Measurements from ENCODE around the gene KRTAP22-2.

The KRTAP22-2 gene

DNA sequence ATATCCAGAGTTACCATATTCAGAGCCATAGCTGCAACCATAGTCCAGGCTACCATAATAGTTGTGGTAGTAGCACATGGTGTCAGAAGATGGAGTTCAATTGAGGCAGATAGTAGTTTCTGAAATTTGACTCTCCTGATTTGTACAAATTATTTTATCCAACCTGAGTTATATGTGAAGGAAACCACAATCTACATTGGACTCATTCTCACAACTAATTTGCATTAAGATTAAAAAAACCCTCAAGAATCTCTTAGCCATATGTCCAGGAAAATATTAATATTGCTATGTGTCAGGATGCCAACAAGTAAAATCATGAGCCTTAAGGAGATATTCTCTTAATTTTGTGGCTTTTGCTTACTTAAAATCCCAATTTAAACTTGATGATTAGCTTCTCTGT is at the start of gene KRTAP22-2:
Gene KRTAP22-2, minus strand, starts transcription at position 101 of the 400 bp plus-strand sequence.
- DNase-seq (ENCODE audit: low read depth in 2 of 2), result no peak

DNA sequence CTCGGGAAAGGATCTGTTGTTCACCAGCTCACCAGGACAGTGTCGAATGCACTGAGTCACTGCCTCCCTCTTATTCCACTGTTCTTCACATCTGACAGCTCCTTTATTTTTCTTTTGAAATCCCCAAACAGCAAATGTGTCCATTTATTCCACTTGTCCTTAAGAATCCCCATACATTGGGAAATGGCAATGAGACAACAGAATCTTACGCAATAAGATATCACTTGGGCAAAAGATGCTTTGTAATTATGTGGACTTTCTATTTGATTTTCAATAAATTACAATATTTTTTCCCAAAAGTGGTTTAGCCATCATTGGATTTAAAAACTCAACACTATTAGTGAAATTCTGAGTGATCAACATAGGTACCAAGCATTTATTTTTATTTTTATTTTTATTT is 48.5 kb upstream of the KRTAP22-2 start:
- no peak for DNase-seq (ENCODE audit: low read depth in 2 of 2)

DNA sequence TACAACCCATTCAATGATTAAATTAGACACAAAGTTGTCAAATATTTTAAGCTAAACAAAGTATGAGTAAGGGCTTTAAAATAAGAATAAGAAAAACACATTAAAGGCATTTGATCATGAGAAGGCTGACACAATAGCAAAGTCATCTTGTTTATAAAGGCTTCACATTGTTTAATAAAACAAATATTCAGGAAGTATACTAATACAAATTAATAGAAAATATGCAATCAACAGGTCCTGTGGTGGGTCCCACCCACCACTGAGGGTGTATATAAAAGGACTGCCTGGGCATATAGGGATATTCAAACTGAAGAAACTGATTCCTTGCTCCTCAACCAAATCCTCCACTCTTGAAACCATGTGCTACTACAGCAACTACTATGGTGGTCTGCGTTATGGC is 44.7 kb upstream of the KRTAP22-2 start, which contains the start of gene KRTAP20-2:
Gene KRTAP20-2, plus strand, starts transcription at position 301 of the 400 bp plus-strand sequence. Its CDS starts 58 bp downstream, at position 359.
- DNase-seq (ENCODE audit: low read depth in 2 of 2), result no peak

DNA sequence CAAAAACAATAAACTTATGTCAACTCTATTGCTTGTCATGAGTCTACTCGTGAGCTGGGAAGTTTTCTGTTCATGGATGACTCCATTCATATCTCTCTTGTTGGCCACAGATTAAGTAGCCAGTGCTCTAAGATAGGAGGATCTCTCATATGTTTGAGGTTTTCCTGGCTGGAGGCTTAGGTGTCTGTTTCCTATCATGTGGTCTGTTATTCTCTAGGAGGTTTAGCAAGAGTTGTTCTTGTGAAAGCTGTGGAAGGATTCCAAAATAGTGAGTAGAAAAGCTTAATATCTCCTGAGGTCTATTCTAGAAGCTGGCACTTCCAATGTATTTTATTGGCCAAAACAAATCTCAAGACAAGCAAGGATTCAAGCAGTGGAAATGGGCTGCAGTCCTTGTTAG is 39.0 kb upstream of the KRTAP22-2 start:
- no peak for DNase-seq (ENCODE audit: low read depth in 2 of 2)

DNA sequence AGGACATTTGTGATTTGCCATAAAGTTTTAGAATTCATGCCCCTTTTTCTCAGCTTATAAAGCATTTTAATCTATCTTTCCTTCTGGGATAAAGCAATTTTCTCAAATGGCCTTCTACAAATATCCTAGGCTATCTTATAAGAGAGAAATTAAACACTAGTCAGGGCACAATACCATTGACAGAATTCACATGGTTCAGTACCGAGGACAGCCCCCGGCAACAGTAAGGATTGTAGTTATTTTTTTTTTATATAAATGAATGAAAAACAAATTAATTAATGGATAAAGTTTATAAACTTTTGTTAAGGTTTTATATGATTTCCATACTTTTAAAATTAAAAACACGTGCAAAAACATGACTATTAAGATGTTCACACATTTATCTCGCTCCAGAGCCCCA is 37.9 kb upstream of the KRTAP22-2 start:
- DNase-seq (ENCODE audit: low read depth in 2 of 2), result no peak

DNA sequence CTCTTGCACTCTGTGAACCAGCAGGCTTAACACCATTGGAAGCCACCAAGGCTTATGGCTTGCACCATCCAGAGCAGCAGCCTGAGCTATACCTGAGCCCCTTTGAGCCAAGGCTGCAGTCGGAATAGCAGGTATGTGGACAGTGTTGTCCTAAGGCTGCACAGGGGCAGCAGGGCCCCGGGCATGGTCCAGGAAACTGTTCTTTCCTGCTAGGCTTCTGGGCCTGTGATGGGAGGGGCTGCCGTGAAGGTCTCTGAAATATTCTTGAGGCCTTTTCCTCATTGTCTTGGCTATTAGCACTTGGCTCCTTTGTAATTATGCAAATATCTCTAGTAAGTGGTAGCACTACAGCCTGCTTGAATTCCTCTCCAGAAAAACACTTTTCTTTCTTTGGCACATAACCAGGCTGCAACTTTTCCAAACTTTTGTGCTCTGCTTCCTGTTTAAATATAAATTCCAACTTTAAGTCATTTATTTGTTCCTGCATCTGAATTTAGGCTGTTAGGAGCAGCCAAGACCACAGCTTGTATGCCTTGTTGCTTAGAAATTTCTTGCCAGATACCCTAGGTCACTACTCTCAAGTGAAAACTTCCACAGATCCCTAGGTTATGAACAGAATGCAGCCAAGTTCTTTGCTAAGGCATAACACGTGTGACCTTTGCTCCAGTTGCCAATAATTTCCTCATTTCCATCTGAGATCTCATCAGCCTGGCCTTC is 35.4 kb upstream of the KRTAP22-2 start:
- DNase-seq (ENCODE audit: low read depth in 2 of 2), result no peak

DNA sequence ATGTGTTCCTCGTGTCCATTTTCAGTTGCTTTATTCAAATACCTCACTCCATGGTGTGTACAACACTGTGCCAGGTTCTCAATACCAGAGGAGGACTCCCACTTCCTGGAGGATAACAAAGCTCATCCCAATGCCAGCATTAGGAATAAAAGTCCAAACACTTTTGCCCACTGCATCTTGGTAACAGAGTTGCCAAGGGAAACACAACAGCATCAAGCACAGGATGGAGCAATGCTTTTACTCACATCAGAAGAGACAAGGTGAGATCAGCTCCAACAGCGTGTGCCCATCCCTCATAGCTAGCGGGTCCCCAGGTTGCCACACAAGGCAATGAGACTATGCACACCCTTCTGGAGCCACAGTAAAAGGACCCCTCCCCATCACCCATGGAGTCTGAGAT is 33.2 kb upstream of the KRTAP22-2 start:
- no peak for DNase-seq (ENCODE audit: low read depth in 2 of 2)

DNA sequence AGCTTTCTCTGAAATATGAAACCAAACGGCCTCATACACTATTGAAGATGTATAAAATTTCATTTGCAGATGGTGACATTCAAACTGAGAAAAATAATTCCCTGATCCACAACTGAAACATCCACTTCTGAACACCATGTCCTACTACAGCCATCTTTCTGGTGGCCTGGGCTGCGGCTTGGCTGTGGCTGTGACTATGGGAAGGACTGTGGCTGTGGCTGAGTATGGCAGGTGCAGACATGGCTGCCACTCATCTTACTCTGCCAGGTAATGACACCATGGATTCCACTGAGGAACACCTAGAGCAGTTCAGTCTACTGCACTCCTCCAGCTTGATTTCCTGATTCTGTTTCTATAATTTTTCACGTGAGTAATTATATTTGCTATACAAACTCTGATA is 30.3 kb upstream of the KRTAP22-2 start, which contains the start of gene KRTAP20-4:
Gene KRTAP20-4, plus strand, starts transcription at position 106 of the 400 bp plus-strand sequence.
- no peak for DNase-seq (ENCODE audit: low read depth in 2 of 2)

DNA sequence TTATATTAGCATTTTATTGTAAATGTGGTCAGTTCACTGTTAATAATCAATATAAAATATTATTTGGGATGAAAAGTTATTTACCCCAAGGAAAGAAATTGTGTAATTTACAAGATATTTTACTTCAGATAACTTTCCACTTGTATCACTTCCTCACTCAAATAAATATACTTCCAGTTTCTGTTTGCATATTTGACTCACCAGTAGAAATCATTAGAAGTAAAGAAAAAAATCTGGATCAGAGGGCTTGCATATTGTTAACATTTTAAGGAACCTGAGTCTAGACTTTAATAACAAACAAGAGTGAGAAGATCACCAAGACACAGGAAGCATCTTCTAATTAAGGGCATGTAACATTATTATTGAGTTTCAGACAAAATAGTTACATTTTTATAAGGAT is 29.9 kb upstream of the KRTAP22-2 start:
- no peak for DNase-seq (ENCODE audit: low read depth in 2 of 2)

DNA sequence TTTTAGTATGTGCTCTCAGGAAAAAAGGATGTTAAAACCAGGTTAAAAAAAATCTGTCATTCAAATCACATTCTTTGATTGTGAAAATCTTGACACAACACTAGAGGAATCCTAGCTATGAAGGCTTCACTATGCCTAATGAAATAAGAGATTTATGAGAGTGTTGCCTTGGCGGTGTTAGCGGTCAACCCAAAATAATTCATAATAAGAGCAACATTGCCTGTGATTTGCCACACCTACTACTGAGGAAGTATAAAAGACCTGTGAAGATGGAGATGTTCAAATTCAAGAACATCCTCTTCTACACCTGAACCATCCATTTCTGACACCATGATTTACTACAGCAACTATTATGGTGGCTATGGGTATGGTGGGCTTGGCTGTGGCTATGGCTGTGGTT is 25.9 kb upstream of the KRTAP22-2 start, which contains the start of gene KRTAP20-1:
Gene KRTAP20-1, plus strand, starts transcription at position 301 of the 400 bp plus-strand sequence. Its CDS starts 30 bp downstream, at position 331.
- no peak for DNase-seq (ENCODE audit: low read depth in 2 of 2)

DNA sequence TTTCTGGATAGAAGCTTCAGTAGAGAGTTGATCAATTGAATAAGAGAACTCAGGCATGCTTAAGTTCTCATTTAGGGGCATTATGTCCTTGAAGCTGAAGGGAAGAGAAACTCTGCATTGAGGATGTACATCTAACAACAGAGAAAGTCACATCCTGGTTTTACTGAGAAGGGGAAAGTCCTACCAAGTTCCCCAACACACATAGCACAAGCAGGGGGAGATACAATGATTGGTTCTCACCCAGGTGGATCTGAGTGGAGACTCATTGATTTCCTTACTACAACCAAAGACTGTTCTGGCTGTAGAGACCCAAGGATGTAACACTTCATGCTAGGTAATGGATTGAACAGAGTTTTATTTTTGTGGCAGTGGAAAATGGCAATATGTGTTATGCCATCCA is 25.0 kb upstream of the KRTAP22-2 start:
- no peak for DNase-seq (ENCODE audit: low read depth in 2 of 2)

DNA sequence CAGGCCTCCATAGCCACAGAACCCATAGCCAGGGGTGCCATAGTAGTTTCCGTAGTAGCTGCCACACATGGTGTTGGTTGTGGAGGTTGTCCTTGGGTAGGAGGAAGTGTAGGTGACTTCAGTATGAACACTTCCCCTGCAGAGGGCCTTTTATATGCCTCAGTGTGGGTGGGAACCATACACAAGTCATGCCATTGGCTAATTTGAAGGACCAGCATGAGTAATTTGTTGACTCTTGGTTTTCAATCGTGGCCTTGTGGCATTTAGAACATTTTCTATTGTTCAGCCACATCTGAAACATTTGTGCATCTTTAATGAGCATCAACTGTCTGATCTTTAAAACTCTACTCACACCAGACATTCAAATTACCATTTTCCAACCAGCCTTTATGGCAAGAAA is 23.6 kb upstream of the KRTAP22-2 start, which contains the start of gene KRTAP6-1:
Gene KRTAP6-1, minus strand, starts transcription at position 95 of the 400 bp plus-strand sequence. Its CDS starts 26 bp downstream, at position 69.
- DNase-seq (ENCODE audit: low read depth in 2 of 2), result no peak

DNA sequence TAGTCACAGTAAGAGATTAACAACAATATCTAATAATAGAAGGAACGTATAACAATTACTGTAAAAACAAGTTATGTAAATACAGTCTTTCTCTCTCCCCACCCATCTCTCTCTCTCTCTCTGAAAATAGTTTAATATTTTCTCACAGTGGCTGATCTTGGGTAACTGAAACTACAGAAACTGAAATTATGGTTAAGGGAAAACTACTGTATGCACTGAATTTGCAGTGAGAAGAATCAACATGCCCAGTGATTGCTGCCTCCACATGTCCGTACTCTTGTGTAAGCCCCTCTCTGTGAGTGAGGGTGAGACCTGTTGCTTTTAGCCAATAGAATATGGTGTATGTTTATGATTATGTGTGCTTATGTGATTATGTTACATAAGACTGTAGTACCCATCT is 21.9 kb upstream of the KRTAP22-2 start:
- no peak for DNase-seq (ENCODE audit: low read depth in 2 of 2)

DNA sequence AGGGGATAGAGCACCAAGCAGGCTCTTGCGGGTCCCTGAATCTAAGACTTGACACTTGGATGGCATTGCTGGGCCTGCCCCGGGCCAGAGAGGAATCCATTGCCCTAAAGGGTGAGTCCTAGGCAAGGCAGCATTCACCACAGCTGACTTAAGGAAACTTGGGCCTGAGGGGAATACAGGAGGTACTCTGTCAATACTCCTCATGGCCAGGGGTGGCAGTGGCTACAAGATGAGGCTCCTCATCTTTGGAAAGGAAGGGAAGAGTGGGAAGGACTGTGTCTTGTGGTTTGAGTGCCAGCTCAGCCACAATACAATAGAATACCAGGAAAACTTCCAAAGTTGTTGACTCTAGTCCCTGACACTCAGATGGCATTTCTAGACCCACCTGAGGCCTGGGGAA is 15.8 kb upstream of the KRTAP22-2 start:
- no peak for DNase-seq (ENCODE audit: low read depth in 2 of 2)

DNA sequence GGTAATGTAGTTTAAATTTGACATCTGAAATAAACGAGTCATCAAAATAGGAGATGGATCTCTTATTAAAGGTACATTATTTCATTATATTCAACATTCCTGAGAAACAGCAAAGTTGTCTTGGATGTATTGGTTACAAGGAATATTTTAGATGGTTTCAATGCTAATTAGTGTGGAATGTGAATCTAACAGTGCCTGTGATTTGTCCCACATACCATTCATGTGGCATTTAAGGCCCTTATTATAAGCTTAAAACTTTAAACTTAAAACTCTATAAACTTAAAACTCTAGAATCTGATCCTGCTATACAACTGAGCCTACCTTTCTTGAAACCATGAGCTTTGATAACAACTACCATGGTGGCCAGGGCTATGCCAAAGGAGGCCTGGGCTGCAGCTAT is 10.6 kb upstream of the KRTAP22-2 start, which contains the start of gene KRTAP22-1:
Gene KRTAP22-1, plus strand, starts transcription at position 301 of the 400 bp plus-strand sequence.
- no peak for DNase-seq (ENCODE audit: low read depth in 2 of 2)

DNA sequence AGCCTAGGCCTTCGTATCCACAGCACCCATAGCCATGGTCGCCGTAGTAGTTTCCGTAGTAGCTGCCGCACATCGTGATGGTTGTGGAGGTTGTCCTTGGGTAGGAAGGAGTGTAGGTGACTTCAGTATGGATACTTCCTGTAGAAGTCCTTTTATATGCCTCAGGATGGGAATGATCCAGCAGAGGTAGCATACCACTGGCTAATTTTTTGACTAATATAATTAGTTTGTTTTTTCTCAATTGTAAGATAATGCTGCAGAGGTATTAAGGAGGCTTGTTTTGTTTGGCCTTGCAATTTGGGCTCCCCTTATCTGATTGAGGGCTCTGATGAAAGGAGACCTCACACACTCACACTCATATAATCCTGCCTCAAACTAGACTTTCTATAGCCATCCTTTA is 8.6 kb upstream of the KRTAP22-2 start, which contains the start of gene KRTAP6-2:
Gene KRTAP6-2, minus strand, starts transcription at position 101 of the 400 bp plus-strand sequence. Its CDS starts 28 bp downstream, at position 73.
- no peak for DNase-seq (ENCODE audit: low read depth in 2 of 2)

DNA sequence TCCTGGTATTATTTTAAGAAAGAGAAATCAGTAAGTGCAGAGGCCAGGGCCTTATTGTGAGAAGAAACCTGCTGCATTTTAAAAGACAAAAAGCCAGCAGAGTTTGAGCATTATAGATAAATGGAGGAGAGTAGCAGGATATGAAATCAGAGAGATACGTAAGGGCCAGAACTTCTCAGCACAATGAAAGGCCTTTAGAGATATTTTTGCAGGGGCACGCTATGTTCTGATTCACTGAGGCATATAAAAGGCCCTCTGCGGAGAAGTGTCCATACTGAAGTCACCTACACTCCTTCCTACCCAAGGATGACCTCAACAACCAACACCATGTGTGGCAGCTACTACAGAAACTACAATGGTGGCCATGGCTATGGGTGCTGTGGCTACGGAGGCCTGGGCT is 1.9 kb upstream of the KRTAP22-2 start, which contains the start of gene KRTAP6-3:
Gene KRTAP6-3, plus strand, starts transcription at position 301 of the 400 bp plus-strand sequence. Its CDS starts 6 bp downstream, at position 307.
- DNase-seq (ENCODE audit: low read depth in 2 of 2), result no peak

DNA sequence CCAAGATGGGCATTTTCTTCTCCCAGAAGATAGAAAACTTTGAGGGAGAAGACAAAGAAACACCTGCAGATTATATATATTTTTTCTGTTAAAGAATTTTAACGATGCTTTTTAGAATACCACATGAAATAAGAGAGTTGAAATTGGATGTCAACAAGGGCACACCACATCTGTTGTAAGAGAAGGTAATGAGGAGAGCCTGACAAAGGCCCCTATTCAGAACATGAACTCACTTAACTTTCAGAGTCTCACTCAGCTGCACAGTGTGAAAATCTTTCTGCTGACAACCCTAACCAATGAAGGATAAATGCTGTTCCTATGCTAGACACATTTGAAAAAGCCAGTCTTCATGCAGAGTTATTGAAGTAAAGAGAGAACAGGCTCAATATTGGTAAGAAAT is 7.3 kb downstream of the KRTAP22-2 start:
- no peak for DNase-seq (ENCODE audit: low read depth in 2 of 2)

DNA sequence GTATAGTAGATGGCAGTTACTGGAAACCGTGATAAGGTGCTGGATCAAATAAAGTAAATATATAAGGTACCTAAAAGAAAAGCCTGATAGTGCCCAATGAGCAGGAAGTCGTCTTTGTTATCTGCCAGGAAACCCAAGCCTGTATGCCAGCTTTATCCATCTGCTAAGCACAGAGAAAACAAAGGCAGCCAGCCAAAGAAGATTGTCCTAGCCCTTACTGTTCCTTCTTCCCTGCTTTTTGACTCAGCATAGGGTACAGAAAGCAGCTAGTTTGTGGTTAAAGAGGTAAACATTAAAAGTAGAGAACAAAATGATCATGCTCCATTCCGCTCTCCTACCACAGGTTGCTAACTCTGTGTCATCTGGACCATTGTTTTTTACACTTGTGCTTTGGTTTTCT is 10.1 kb downstream of the KRTAP22-2 start:
- no peak for DNase-seq (ENCODE audit: low read depth in 2 of 2)

DNA sequence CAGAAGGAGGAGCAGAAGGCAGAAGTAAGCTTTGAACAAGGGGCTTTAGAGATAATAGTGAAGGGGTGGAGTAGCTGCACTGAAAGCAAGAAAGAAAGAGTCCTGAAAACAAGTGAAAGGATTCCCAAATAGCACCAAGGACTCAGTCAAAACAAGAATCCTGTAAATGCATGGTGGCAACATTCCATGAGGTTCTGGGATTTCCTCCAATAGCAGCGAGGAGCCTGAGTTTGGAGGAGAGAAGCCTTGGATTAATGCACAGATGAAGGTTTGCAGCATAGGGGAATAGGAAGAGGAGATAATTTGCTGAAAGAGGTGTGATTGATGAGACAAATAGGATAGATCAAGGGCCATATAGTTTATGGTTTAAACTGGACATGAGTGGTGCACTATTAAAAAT is 10.9 kb downstream of the KRTAP22-2 start:
- no peak for DNase-seq (ENCODE audit: low read depth in 2 of 2)

DNA sequence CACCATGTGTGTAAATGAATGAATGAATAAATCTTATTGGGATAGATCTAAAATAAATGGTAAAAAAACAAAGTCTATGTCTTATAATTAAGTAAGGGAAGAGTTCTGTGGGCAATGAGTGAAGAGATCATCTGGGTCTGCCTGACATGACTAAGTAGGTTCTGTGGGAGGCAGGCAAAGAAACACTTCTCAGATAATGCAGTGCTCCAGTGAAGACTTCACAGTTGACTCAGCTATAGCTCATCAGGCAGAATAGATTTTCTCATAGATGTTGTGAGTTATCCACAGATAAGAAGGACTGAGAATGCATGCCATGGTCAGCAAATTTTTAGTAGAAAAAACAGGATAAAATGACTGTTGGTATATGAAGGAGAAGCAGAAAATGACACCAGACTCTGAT is 12.4 kb downstream of the KRTAP22-2 start:
- DNase-seq (ENCODE audit: low read depth in 2 of 2), result no peak

DNA sequence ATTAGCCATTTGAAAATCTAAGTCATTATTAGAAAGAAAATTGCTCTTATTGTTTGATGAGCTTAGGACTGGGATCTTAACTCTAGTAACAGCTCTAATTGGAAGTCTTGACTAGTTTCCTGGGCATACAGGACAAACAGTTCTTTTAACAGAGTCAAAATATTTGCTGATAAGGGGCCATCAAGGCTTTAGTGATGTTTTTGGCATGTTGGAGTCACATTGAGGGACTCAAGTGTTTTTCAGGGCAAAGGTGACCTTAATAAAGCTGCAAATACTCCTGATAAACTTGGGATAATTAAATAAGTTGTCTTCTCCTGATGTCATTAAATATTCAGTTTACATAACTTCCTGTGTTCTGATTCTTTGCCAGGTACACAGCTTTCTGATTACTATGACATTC is 22.6 kb downstream of the KRTAP22-2 start:
- DNase-seq (ENCODE audit: low read depth in 2 of 2), result no peak

DNA sequence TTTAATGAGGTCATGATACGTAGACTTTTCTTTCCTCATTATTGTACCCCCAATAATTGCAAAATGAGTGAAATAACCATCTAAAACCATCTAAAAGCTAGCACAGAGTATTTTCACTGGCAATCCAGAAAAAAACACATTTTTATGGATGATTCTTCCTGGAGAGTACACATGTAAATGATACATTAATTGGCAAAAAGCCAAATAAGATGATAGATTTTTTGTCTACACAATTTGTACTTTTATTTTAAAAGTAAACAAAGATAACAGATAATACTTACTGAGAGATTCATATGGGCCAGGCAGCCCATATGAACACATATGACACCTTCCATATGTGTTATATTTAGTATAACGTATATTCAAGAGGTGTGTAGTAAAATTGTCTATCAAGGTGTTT is 26.6 kb downstream of the KRTAP22-2 start:
- DNase-seq (ENCODE audit: low read depth in 2 of 2), result no peak
